HG02852 (cell line): ENCODE measurements around the gene SMAGP.
"Not testable (repeated sequence)": the region's sequence is repeated elsewhere in the genome, so short reads cannot be mapped to it uniquely, and the experiment has no call there.

Source experiments
- ATAC-seq: cut with Tn5 transposase; IDR thresholded peaks from one replicate; pipeline ENCODE4 v1.9.1; 2021; ENCODE audit warnings: mild to moderate bottlenecking, moderate library complexity; ENCODE audit not compliant: unreplicated experiment

The SMAGP gene

GRCh38 chr12:51265024-51265423, 5.2 kb downstream of the SMAGP start:
- ATAC-seq = no peak

GRCh38 chr12:51264297-51264696, 5.9 kb downstream of the SMAGP start:
- ATAC-seq = no peak

DNA sequence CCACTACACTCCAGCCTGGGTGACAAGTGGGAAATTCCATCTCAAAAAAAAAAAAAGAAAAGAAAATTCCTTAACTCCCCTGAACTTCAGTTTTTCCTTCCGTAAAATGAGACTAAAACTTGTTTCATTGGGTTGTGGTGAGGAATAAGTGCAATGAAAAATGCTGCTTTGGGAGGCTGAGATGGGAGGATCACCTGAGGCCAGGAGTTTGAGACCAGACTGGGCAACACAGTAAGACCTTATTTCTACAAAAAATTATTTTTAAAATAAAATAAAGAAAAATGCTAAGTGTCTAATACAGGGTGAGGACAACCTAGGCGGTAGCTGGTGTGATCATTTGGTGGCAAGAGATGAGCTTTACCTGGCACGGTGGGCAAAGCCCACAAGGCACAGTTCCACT, 6.9 kb downstream of the SMAGP start:
- no peak for ATAC-seq

DNA sequence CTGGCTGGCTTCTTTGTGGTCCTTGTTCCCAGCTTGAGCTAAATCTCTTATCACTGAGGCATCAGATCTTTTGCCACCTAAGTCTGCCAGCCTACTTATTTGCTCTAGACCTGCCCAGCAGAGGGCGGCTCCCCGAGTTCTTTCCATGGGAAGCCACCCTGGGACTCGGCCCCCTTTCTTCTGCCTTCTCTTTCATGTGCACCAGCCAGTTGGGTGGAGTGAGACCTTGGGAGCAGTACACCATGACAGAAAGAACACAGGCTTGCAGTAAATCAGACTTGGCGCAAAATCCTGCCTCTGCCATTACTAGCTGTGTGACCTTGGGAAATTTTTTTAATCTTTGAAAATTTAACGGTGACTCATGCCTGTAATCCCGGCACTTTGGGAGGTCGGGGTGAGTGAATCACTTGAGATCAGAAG, 7.4 kb downstream of the SMAGP start:
- no peak for ATAC-seq

DNA sequence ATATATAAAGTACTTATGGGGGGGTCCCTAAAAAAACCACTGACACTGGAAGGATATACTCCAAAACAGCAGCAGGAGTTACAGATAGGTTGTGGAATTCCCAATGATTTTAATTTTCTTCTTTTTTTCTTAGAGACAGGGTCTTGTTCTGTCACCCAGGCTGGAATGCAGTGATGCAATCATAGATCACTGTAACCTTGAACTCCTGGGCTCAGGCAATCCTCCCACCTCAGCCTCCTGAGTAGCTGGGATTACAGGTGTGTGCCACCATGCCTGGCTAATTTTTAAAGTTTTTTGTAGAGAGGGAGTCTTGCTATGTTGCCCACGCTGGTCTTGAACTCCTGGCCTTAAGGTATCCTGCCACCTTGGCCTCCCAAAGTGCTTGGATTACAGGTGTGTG, 10.6 kb downstream of the SMAGP start:
- ATAC-seq = not testable (repeated sequence)

GRCh38 chr12:51254536-51254935, 15.7 kb downstream of the SMAGP start:
- ATAC-seq = no peak

DNA sequence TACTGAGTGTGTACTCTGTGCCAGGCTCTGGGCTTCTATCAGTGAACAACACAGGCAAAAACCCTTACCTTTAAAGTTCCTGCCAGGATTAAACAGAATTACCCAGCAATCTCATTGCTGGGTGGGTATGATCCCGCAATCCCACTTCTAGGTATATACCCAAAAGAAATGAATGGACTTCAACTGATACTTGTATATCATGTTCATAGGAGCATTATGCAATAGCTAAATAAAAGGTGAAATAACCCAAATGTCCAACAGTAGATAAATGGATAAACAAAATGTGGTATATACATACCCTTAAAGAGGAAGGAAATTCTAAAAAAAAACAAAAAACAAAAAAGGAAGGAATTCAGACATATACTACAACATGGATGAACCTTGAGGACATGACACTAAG, 16.9 kb downstream of the SMAGP start:
- ATAC-seq = no peak

DNA sequence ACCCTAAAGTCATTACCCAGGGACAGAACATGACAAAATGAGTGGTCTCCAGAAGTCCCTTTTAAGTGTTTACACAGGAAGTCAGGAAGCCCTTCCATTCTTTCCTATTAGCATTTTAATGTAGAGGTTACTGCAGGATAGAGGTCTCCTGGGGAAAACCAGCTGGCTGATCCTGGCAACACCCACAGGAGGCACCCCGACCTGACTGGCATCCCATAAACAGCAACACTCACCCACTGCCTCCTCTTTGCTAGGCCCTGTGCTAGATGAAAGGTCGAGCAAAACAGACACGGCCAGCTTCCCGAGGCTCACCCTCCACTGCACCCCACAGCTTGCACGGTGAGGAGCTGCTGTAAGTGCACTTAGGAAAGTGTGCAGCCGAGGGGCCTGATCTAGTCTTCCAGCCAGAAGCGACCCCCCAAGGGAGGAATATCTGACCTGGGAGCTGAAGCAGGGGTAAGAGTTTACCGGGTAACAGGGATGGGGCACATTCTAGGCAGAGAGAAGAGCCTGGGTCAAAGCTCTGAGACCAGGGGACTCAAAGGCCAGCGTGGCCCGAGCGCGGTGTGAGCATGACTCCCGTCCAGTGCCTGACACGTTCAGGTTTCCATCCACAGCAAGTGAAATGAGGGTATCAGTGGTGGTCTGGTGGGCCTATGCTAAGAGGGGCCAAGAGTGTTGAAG, 22.6 kb downstream of the SMAGP start:
- no peak for ATAC-seq

DNA sequence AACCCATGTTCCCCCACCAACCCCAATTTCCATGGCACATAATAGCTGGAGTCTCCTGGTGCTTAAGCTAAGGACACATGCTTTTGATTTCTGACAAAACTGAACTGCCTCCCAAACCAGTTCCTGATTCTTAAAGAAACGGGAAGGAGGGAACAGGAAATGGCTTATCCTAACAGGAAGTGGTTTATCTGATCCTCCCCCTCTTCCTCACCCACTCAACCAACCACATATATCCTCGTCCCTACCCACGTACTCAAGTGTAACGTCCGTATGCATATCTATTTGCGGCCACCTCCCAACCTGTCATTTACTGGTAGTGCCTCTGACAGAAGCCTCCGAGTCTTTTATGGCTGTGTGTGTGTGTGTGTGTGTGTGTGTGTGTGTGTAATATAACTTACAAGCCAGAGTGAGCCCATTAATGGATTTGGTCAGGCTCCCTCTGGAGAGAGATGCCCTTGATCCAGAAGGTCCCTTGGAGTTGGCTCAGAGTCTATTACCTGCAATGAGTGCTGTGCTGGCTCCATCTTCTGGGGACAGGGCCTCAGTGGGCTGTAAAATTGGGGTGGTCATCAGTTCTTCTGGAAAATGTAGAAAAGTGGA, 23.9 kb downstream of the SMAGP start:
- ATAC-seq = no peak

- ATAC-seq = no peak
These were observed 24.6 kb downstream of the SMAGP start for GRCh38 chr12:51245476-51246253.

DNA sequence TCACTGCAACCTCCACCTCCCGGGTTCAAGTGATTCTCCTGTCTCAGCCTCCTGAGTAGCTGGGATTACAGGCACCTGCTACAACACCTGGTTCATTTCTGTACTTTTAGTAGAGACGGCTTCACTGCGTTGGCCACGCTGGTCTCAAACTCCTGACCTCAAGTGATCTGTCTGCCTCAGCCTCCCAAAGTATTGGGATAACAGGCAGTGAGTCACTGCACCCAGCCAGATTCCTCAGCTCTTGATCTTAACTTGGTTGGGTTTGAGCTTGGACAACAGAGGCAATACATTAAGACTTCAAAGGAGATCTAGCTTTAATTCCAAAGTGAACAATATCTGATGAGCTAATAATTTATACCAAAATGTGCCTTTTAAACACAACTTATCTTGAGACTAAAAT, 25.9 kb downstream of the SMAGP start:
- no peak for ATAC-seq

GRCh38 chr12:51242876-51243275, 27.3 kb downstream of the SMAGP start:
- ATAC-seq = no peak

- no peak for ATAC-seq
These were observed 28.1 kb downstream of the SMAGP start for GRCh38 chr12:51242120-51242519.

DNA sequence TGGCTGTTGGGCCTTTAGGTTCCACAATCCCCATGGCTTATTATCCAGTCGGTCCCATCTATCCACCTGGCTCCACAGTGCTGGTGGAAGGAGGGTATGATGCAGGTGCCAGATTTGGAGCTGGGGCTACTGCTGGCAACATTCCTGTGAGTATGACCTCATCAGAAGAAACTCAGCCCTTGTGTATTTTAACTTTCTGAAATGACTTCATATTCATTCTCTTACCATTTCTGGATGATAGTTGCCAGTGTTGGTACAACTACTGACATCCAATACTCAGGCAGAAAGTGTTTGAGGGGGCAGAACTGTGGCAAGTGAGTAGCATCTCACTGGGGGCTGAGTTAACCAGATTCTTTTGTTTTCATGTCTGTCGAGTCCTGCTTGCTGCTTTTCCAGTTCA, 29.2 kb downstream of the SMAGP start:
- no peak for ATAC-seq

- ATAC-seq = peak; percentile 92
These were observed 31.5 kb downstream of the SMAGP start, which contains the start of gene DAZAP2 for GRCh38 chr12:51238510-51239334. Gene DAZAP2 (plus strand): TSS chr12:51238826. CDS start chr12:51238908, 82 bp downstream.

DNA sequence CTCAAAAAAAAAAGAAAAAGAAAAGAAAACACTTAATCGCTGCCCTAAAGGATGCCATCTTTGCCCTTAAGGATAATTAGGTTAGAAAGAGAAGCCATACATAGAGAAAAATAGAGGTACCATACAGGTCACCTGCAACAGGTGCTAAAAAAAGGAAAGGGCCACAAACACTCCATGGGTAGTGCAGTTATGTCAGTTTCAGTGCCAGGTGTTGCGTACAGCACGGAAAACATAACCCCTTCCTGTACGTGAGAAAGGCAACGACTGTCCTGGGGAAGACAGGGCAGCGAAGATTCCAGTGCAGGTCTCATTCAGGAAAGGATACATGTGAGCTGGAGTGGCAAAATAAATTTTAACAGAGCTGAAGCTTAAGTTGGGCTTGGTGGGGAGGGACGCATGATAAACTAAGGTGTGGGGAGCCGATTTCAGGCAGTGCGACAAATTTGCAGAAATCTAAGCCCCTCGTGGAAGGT, 32.1 kb downstream of the SMAGP start:
- no peak for ATAC-seq

DNA sequence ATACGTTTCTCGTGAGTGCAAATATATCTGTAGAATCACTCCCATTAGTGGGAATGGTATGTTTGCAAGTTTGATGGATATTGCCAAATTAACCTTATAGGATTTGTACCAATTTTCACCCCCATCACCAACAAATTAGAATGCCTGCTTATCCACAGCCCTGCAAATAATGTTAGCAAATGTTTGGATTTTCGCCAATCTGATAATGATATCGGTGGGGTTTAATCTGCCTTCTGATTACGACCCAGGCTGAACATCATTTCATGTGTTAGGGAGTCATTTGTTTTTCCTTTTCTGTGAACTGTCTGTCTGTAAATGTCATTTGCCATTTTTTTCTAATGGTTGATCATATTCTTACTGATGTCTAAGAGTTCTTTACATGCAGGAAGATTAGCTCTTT, 35.7 kb downstream of the SMAGP start:
- ATAC-seq = no peak

- ATAC-seq = no peak
These were observed 37.6 kb downstream of the SMAGP start for GRCh38 chr12:51232642-51233041.

- ATAC-seq = no peak
These were observed 41.0 kb downstream of the SMAGP start for GRCh38 chr12:51229116-51229809.

GRCh38 chr12:51227962-51228361, 42.3 kb downstream of the SMAGP start:
- no peak for ATAC-seq
